Measurements from ENCODE around the gene HPDL.

DNA sequence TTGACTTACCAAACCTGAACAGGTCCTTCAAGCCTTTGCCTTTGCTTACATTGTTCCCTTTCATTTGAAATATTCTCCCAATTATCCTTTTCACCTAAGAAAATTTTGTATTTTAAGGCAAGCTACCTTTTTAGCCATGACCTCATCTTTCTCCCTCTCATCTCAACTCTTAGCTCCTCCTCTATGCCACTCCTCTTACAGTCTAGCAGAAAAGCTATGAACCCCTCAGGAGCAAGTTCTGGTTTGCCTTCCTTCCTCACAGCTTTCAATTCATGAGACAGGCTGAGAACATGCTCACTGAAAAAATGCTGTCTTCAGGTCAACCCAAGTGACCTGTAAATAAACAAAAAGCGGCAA is 21.9 kb downstream of the HPDL start:
- TF ChIP-seq POLR2A (IDR thresholded peaks at IDR 0.05; ENCODE audit: low read depth, low read length) (no peak), POLR2AphosphoS5 (IDR thresholded peaks at IDR 0.05; ENCODE audit: low read depth, low read length) (no peak), TAF1 (IDR thresholded peaks at IDR 0.05; ENCODE audit: borderline replicate concordance, low read depth, low read length) (no peak)
